HEK293T (cell line): ENCODE measurements around the gene SCLY.

ENCODE experiments used
- ARNT ChIP-seq: fragments of 450-650 bp; IDR thresholded peaks from 2 replicates; pipeline ENCODE4 v1.6.1; 2017; ENCODE audit warnings: mild to moderate bottlenecking
- BHLHE40 ChIP-seq: fragments of 450-650 bp; IDR thresholded peaks from 2 replicates; pipeline ENCODE4 v1.6.1; 2016; ENCODE audit warnings: mild to moderate bottlenecking, moderate library complexity, borderline replicate concordance
- CTBP1 ChIP-seq: fragments of 450-650 bp; IDR thresholded peaks from 2 replicates; pipeline ENCODE4 v1.6.1; 2016; ENCODE audit warnings: borderline replicate concordance
- ELF4 ChIP-seq: fragments of 450-650 bp; IDR thresholded peaks from 2 replicates; pipeline ENCODE4 v1.6.1; 2017; ENCODE audit warnings: antibody characterized with exemption
- FOXA1 ChIP-seq: fragments of 450-650 bp; IDR thresholded peaks from 2 replicates; pipeline ENCODE4 v1.6.1; 2016; ENCODE audit warnings: mild to moderate bottlenecking
- LEF1 ChIP-seq: fragments of 450-650 bp; IDR thresholded peaks from 2 replicates; pipeline ENCODE4 v1.6.1; 2017; ENCODE audit warnings: mild to moderate bottlenecking, borderline replicate concordance
- SP1 ChIP-seq: fragments of 450-650 bp; IDR thresholded peaks from 2 replicates; pipeline ENCODE4 v1.6.1; 2017
- SUZ12 ChIP-seq: fragments of 450-650 bp; IDR thresholded peaks from 2 replicates; pipeline ENCODE4 v1.6.1; 2016; ENCODE audit warnings: mild to moderate bottlenecking
- TARDBP ChIP-seq: fragments of 450-650 bp; IDR thresholded peaks from 2 replicates; pipeline ENCODE4 v1.6.1; 2016
- ZNF384 ChIP-seq: fragments of 450-650 bp; IDR thresholded peaks from 2 replicates; pipeline ENCODE4 v1.6.1; 2016
- TF ChIP-seq, protein P1 (sequence below): fragments of 450-650 bp; IDR thresholded peaks from 2 replicates; pipeline ENCODE4 v1.6.1; 2016

DNA sequence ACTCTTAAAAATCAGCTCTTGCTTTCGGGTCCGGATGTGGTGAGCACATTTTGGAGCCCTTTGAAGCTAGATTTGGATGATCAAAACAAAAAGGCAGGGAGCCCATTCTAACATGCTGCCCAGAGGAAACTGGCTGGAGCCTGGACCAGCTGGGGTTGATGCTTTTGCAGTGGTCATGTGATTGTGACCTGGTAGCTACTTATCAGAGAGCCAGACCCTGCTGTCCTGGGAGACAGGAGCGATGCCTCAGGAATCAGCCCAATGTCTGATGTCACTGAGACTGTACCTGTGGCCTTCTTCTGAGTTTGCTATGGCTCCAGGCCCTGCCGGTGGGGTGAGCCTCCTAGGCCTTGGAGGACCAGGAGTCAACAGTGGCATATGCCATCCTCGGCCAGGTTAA, 18.7 kb upstream of the SCLY start:
- TF ChIP-seq SP1 (no peak), ELF4 (no peak), LEF1 (no peak), SUZ12 (no peak), FOXA1 (no peak), TARDBP (no peak), CTBP1 (no peak), ZNF384 (no peak), ARNT (no peak), BHLHE40 (no peak)
- TF ChIP-seq, protein P1, sequence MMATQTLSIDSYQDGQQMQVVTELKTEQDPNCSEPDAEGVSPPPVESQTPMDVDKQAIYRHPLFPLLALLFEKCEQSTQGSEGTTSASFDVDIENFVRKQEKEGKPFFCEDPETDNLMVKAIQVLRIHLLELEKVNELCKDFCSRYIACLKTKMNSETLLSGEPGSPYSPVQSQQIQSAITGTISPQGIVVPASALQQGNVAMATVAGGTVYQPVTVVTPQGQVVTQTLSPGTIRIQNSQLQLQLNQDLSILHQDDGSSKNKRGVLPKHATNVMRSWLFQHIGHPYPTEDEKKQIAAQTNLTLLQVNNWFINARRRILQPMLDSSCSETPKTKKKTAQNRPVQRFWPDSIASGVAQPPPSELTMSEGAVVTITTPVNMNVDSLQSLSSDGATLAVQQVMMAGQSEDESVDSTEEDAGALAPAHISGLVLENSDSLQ: no peak
